ACC112 (cell line): ENCODE measurements around the gene ARL13B.
"Not testable (repeated sequence)": the region's sequence is repeated elsewhere in the genome, so short reads cannot be mapped to it uniquely, and the experiment has no call there.

ENCODE experiments used
- H2AFZ ChIP-seq: fragments of 200-600 bp; sonication (generic); one replicate; pipeline ENCODE4 v1.6.0; 2017; ENCODE audit warnings: antibody characterized with exemption, low read length; ENCODE audit not compliant: unreplicated experiment
- H3K27ac ChIP-seq: fragments of 200-600 bp; sonication (generic); 2 replicates; pipeline ENCODE4 v1.5.1; 2014; ENCODE audit warnings: low read depth, mild to moderate bottlenecking, antibody characterized with exemption, low read length, moderate library complexity
- H3K27me3 ChIP-seq: fragments of 200-600 bp; sonication (generic); 2 replicates; pipeline ENCODE4 v1.6.1; 2014; ENCODE audit warnings: mild to moderate bottlenecking, antibody characterized with exemption, low read length, moderate library complexity, mixed read lengths; ENCODE audit not compliant: insufficient read depth
- H3K36me3 ChIP-seq: fragments of 200-600 bp; sonication (generic); 2 replicates; pipeline ENCODE4 v1.6.1; 2016; ENCODE audit warnings: mild to moderate bottlenecking, antibody characterized with exemption, low read length, moderate library complexity, mixed read lengths; ENCODE audit not compliant: insufficient read depth
- H3K4me1 ChIP-seq: fragments of 200-600 bp; sonication (generic); one replicate; pipeline ENCODE4 v1.6.1; 2016; ENCODE audit warnings: low read length, mixed read lengths; ENCODE audit not compliant: insufficient read depth, unreplicated experiment, control insufficient read depth
- H3K4me3 ChIP-seq: fragments of 200-600 bp; sonication (generic); 2 replicates; pipeline ENCODE4 v1.5.1; 2014; ENCODE audit warnings: mild to moderate bottlenecking, low read depth, low read length
- H3K79me2 ChIP-seq: fragments of 200-600 bp; sonication (generic); one replicate; pipeline ENCODE4 v1.6.0; 2016; ENCODE audit warnings: low read length; ENCODE audit not compliant: control insufficient read depth, unreplicated experiment, insufficient read depth

Gene ARL13B

GRCh38 chr3:94020293-94020692, 40.3 kb downstream of the ARL13B start:
- Histone ChIP-seq H3K36me3 (no peaks in the 10 kb centered on the region), H3K79me2 (no peaks in the 10 kb centered on the region), H3K4me1 (no peaks in the 10 kb centered on the region), H3K27me3 (no peaks in the 10 kb centered on the region), H3K27ac (no peak overlapping the region), H2AFZ (no peak overlapping the region), H3K4me3 (no peak overlapping the region)

- Histone ChIP-seq H3K4me3 (no peak overlapping the region), H3K79me2 (no peaks in the 10 kb centered on the region), H3K27ac (no peak overlapping the region), H2AFZ (no peak overlapping the region), H3K27me3 (no peaks in the 10 kb centered on the region), H3K4me1 (no peaks in the 10 kb centered on the region), H3K36me3 (no peaks in the 10 kb centered on the region; the same call in 1 of the 2 replicates)
These were observed 44.4 kb downstream of the ARL13B start for GRCh38 chr3:94024385-94024784.

- Histone ChIP-seq H3K4me3 (no peak overlapping the region), H3K27me3 (no peaks in the 10 kb centered on the region), H3K27ac (no peak overlapping the region), H3K79me2 (no peaks in the 10 kb centered on the region), H3K4me1 (no peaks in the 10 kb centered on the region), H2AFZ (no peak overlapping the region), H3K36me3 (no peaks in the 10 kb centered on the region; the same call in 1 of the 2 replicates)
These were observed 46.7 kb downstream of the ARL13B start for GRCh38 chr3:94026623-94027022.

- no peaks in the 10 kb centered on the region for H3K4me1 ChIP-seq
- H3K27me3 ChIP-seq, result no peaks in the 10 kb centered on the region
- H3K36me3 ChIP-seq, result no peaks in the 10 kb centered on the region; the same call in 1 of the 2 replicates
- H3K79me2 ChIP-seq, result no peaks in the 10 kb centered on the region
- no peak within 1 kb of the TSS for H3K27ac ChIP-seq
- H2AFZ ChIP-seq, result no peak within 1 kb of the TSS
- no peak within 1 kb of the TSS for H3K4me3 ChIP-seq
These were observed 48.3 kb downstream of the ARL13B start, which contains the start of gene STX19 for GRCh38 chr3:94028093-94028837. TSS of gene STX19 (minus strand) at chr3:94028597. CDS start at chr3:94015269, 13,328 bp downstream.

- Histone ChIP-seq H3K27ac (no peak overlapping the region), H3K36me3 (0 out of 2 replicates have a peak, but pooled peaks cover 3% of the 10 kb centered on the region), H3K27me3 (no peaks in the 10 kb centered on the region), H3K79me2 (no peaks in the 10 kb centered on the region), H2AFZ (no peak overlapping the region), H3K4me1 (no peaks in the 10 kb centered on the region), H3K4me3 (no peak overlapping the region)
These were observed 57.1 kb downstream of the ARL13B start for GRCh38 chr3:94036909-94037507.

- H3K27ac ChIP-seq, result no peak overlapping the region
- no peak overlapping the region for H2AFZ ChIP-seq
These were observed 63.3 kb downstream of the ARL13B start for GRCh38 chr3:94043285-94043684.

GRCh38 chr3:94044100-94044936, 64.4 kb downstream of the ARL13B start:
- not testable (repeated sequence) for H3K27me3 ChIP-seq, H3K4me3 ChIP-seq, H2AFZ ChIP-seq, H3K79me2 ChIP-seq, H3K4me1 ChIP-seq, H3K36me3 ChIP-seq, H3K27ac ChIP-seq

More at GRCh38 chr3:94043285-94043684, 63.3 kb downstream of the ARL13B start:
- Histone ChIP-seq H3K4me1 (no peaks in the 10 kb centered on the region), H3K4me3 (no peak overlapping the region), H3K36me3 (0 out of 2 replicates have a peak, but pooled peaks cover 3% of the 10 kb centered on the region), H3K79me2 (no peaks in the 10 kb centered on the region), H3K27me3 (no peaks in the 10 kb centered on the region)

- Histone ChIP-seq H3K4me1 (no peaks in the 10 kb centered on the region), H3K4me3 (no peak overlapping the region), H3K79me2 (no peaks in the 10 kb centered on the region), H3K36me3 (no peaks in the 10 kb centered on the region; the same call in 1 of the 2 replicates), H2AFZ (no peak overlapping the region), H3K27ac (no peak overlapping the region), H3K27me3 (no peaks in the 10 kb centered on the region)
These were observed 66.6 kb downstream of the ARL13B start for GRCh38 chr3:94046533-94046932.

- no peaks in the 10 kb centered on the region for H3K79me2 ChIP-seq
- no peaks in the 10 kb centered on the region for H3K27me3 ChIP-seq
- no peak overlapping the region for H3K4me3 ChIP-seq
- H3K4me1 ChIP-seq, result no peaks in the 10 kb centered on the region
- H2AFZ ChIP-seq, result no peak overlapping the region
- H3K27ac ChIP-seq, result no peak overlapping the region
- H3K36me3 ChIP-seq, result peaks cover 3% of the 10 kb centered on the region; the same call in 1 of the 2 replicates
These were observed 69.3 kb downstream of the ARL13B start for GRCh38 chr3:94049267-94049666.

GRCh38 chr3:94050546-94050945, 70.6 kb downstream of the ARL13B start:
- no peak overlapping the region for H2AFZ ChIP-seq
- H3K4me3 ChIP-seq, result no peak overlapping the region
- no peaks in the 10 kb centered on the region for H3K79me2 ChIP-seq
- H3K4me1 ChIP-seq, result no peaks in the 10 kb centered on the region
- no peaks in the 10 kb centered on the region for H3K27me3 ChIP-seq
- H3K27ac ChIP-seq, result no peak overlapping the region
- peaks cover 3% of the 10 kb centered on the region; the same call in 1 of the 2 replicates for H3K36me3 ChIP-seq
